Panc1 (cell line): ENCODE data around the gene SMTNL1. TPM values are rescaled to one million over a fixed set of nuclear protein-coding genes. Genes with fewer than 3 reads are reported as not detected.
"Not testable (repeated sequence)": the region's sequence is repeated elsewhere in the genome, so short reads cannot be mapped to it uniquely, and the experiment has no call there.

Experiments
- ATAC-seq: fragments of 200-7000 bp; cut with Tn5 transposase; 2 replicates; pipeline ENCODE4 v1.9.1; 2020; ENCODE audit warnings: mild to moderate bottlenecking, moderate library complexity
- BruUV-seq: library from RNA; stranded (reverse); fragments of 400-500 nt; replicated peaks from 2 replicates; lab custom pipeline; 2021; lab: Mats Ljungman, UMichigan
- CTCF ChIA-PET: fragments of 300-600 bp; sonication (Branson Sonifier 250); formaldehyde crosslinking; loops from one replicate; lab custom pipeline; 2022; ENCODE audit warnings: antibody characterized with exemption; lab: Charles Lee
- POLR2A ChIA-PET: fragments of 300-600 bp; sonication (Branson Sonifier 250); formaldehyde crosslinking; loops from one replicate; lab custom pipeline; 2022; ENCODE audit warnings: antibody characterized with exemption; lab: Charles Lee
- DNase-seq: peaks from one replicate; pipeline ENCODE4 v3.0.0-alpha.2; 2010; ENCODE audit warnings: low read depth, low spot score
- H3K27ac ChIP-seq: 2 replicates; pipeline ENCODE4 v1.5.1; 2011; ENCODE audit warnings: mild to moderate bottlenecking, low read length, inconsistent platforms
- H3K27me3 ChIP-seq: fragments of 200-500 bp; sonication (Bioruptor generic); 2 replicates; pipeline ENCODE4 v1.6.0; 2014; ENCODE audit warnings: low read length, inconsistent platforms; ENCODE audit not compliant: control insufficient read depth, insufficient read depth
- H3K36me3 ChIP-seq: fragments of 200-500 bp; sonication (Bioruptor generic); 2 replicates; pipeline ENCODE4 v1.5.1; 2014; ENCODE audit warnings: inconsistent platforms, mild to moderate bottlenecking, low read length, moderate library complexity; ENCODE audit not compliant: control insufficient read depth, insufficient read depth
- H3K4me1 ChIP-seq: 2 replicates; pipeline ENCODE4 v1.5.1; 2011; ENCODE audit warnings: inconsistent platforms, mild to moderate bottlenecking, low read length, moderate library complexity; ENCODE audit not compliant: control insufficient read depth, insufficient read depth
- H3K4me3 ChIP-seq, 2 experiments: 2 replicates each; pipeline ENCODE4 v1.5.1; 2011 to 2012; ENCODE audit warnings: low read depth in 2 of 2, low read length in 2 of 2, mild to moderate bottlenecking in 2 of 2, inconsistent platforms in 1 of 2, moderate library complexity in 1 of 2
- H3K9me3 ChIP-seq: fragments of 200-500 bp; sonication (Bioruptor generic); 2 replicates; pipeline ENCODE4 v1.5.1; 2014; ENCODE audit warnings: low read depth, mild to moderate bottlenecking, inconsistent platforms, low read length, moderate library complexity; ENCODE audit not compliant: control insufficient read depth, insufficient read depth
- CTCF ChIP-seq: fragments of 450-650 bp; IDR thresholded peaks from 2 replicates; pipeline ENCODE4 v1.5.1; 2017; ENCODE audit warnings: mild to moderate bottlenecking
- POLR2AphosphoS5 ChIP-seq: IDR thresholded peaks from 2 replicates; pipeline ENCODE4 v1.6.1; 2012; ENCODE audit warnings: mild to moderate bottlenecking, low read depth, low read length, moderate library complexity
- SIN3A ChIP-seq: IDR thresholded peaks from 2 replicates; pipeline ENCODE4 v1.6.1; 2012; ENCODE audit warnings: low read depth, mild to moderate bottlenecking, low read length, moderate library complexity, borderline replicate concordance; ENCODE audit not compliant: insufficient read depth
- TCF7L2 ChIP-seq: IDR thresholded peaks from 2 replicates; pipeline ENCODE4 v1.6.1; 2011; ENCODE audit warnings: mild to moderate bottlenecking, low read depth, low read length, inconsistent platforms
- in situ Hi-C: cut with HindIII; loops from 2 replicates; pipeline ENCODE4 v1.10.0; 2016; ENCODE audit warnings: low sequenced_read_pairs, low pct_unique_long_range_greater_than_20kb
- intact Hi-C: fragments of 100-400 bp; cut with micrococcal nuclease; formaldehyde crosslinking; loops from one replicate; pipeline ENCODE4 v1.10.0; 2022; ENCODE audit not compliant: unreplicated experiment
- total RNA-seq: library from RNA; stranded (reverse); gene quantifications from one replicate; pipeline ENCODE4 v1.2.1, GENCODE V29; 2021; ENCODE audit not compliant: unreplicated experiment
- TF ChIP-seq, protein P1 (sequence below), 2 experiments: IDR thresholded peaks; 2 replicates each; pipeline ENCODE4 v1.6.1; 2011 to 2012; ENCODE audit warnings: low read depth in 2 of 2, control low read depth in 1 of 2, low read length in 1 of 2, mild to moderate bottlenecking in 1 of 2, moderate library complexity in 1 of 2; ENCODE audit not compliant: insufficient read depth in 1 of 2

Gene SMTNL1
- total RNA-seq, 1 experiment from 2014 or later = not detected

DNA sequence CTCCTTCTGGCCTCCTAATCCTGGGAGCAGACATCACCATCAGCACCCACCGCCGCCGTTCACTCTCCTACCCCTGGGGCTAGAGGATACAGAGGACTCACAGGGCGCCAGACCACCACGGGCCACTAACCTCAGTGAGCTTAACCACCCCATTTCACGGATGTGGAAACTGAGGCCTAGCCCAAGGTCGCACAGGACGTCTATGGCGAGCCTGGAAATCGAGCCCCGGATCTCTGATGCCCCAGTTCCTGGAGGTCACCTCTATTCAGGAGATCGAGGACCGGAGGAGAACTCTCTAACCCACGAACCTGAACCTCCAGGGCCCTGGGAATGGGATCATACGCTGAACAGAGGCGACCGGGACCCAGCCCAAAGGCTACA is 7.2 kb upstream of the SMTNL1 start:
- no peak for TF ChIP-seq POLR2AphosphoS5
- TF ChIP-seq, protein P1, sequence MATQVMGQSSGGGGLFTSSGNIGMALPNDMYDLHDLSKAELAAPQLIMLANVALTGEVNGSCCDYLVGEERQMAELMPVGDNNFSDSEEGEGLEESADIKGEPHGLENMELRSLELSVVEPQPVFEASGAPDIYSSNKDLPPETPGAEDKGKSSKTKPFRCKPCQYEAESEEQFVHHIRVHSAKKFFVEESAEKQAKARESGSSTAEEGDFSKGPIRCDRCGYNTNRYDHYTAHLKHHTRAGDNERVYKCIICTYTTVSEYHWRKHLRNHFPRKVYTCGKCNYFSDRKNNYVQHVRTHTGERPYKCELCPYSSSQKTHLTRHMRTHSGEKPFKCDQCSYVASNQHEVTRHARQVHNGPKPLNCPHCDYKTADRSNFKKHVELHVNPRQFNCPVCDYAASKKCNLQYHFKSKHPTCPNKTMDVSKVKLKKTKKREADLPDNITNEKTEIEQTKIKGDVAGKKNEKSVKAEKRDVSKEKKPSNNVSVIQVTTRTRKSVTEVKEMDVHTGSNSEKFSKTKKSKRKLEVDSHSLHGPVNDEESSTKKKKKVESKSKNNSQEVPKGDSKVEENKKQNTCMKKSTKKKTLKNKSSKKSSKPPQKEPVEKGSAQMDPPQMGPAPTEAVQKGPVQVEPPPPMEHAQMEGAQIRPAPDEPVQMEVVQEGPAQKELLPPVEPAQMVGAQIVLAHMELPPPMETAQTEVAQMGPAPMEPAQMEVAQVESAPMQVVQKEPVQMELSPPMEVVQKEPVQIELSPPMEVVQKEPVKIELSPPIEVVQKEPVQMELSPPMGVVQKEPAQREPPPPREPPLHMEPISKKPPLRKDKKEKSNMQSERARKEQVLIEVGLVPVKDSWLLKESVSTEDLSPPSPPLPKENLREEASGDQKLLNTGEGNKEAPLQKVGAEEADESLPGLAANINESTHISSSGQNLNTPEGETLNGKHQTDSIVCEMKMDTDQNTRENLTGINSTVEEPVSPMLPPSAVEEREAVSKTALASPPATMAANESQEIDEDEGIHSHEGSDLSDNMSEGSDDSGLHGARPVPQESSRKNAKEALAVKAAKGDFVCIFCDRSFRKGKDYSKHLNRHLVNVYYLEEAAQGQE (IDR thresholded peaks at IDR 0.05; ENCODE audit: insufficient read depth in 1 of 2, low read depth in 2 of 2, low read length in 1 of 2) = no peak
- TF ChIP-seq SIN3A = no peak
- TF ChIP-seq CTCF = no peak
- TF ChIP-seq TCF7L2 = no peak
- POLR2A ChIA-PET = no interaction called here
- in situ Hi-C loops = no loop called here
- no peaks in the 10 kb centered on the region for H3K9me3 ChIP-seq
- H3K27me3 ChIP-seq = no peaks in the 10 kb centered on the region
- DNase-seq (no peak), ATAC-seq (peak; percentile 41)
- BruUV-seq = no TSS peak
- H3K36me3 ChIP-seq = peaks cover 12% of the 10 kb centered on the region
- CTCF ChIA-PET = no interaction called here
- intact Hi-C loops = loop anchor here (1.0 kb wide), 1 partner anchor 111 kb away; no protein-coding TSS in a partner anchor
- peak overlapping the region; percentile 75 to 99 for H3K4me3 ChIP-seq
- H3K27ac ChIP-seq = peak overlapping the region; percentile 98
- H3K4me1 ChIP-seq = peaks cover 13% of the 10 kb centered on the region

- peak within 1 kb of the TSS; percentile 98 for H3K27ac ChIP-seq
- H3K36me3 ChIP-seq = peaks cover 12% of the 10 kb centered on the region
- H3K4me3 ChIP-seq = peak within 1 kb of the TSS; percentile 75 to 99
- no peaks in the 10 kb centered on the region for H3K27me3 ChIP-seq
- ATAC-seq = peak; percentile 100
- no peaks in the 10 kb centered on the region for H3K9me3 ChIP-seq
- peak; percentile 91 for DNase-seq
- CTCF ChIA-PET = interaction anchor here (0.6 to 1.0 kb wide), 3 partner anchors 37 to 119 kb away, joined by 3 to 15 read pairs (median 5); partner anchors contain the start of gene YPEL4
- TF ChIP-seq POLR2AphosphoS5 (peak; percentile 72), SIN3A (0 out of 2 replicates have a peak, but pooled peaks have one; percentile 89), TCF7L2 (peak; percentile 91), CTCF (no peak)
- TF ChIP-seq, protein P1 (IDR thresholded peaks at IDR 0.05; ENCODE audit: insufficient read depth in 1 of 2, low read depth in 2 of 2, low read length in 1 of 2) = no peak
- peaks cover 13% of the 10 kb centered on the region for H3K4me1 ChIP-seq
- BruUV-seq = no TSS peak
- in situ Hi-C loops = no loop called here
- POLR2A ChIA-PET = no interaction called here
- intact Hi-C loops = loop anchor here (1.0 kb wide), 2 partner anchors 74 to 110 kb away; no protein-coding TSS in a partner anchor
Observed at GRCh38 chr11:57530596-57531507, 6.5 kb upstream of the SMTNL1 start, which contains the start of gene TIMM10. Gene TIMM10 (minus strand): TSS chr11:57530754. CDS start chr11:57530189, 565 bp downstream.

GRCh38 chr11:57534449-57534848 is 2.9 kb upstream of the SMTNL1 start:
- in situ Hi-C loops, ATAC-seq, H3K27me3 ChIP-seq, H3K27ac ChIP-seq, CTCF ChIA-PET, BruUV-seq, H3K4me3 ChIP-seq, H3K36me3 ChIP-seq, DNase-seq, H3K9me3 ChIP-seq, intact Hi-C loops: not testable (repeated sequence)
- peaks cover 11% of the 10 kb centered on the region for H3K4me1 ChIP-seq
- POLR2A ChIA-PET = interaction anchor here (0.6 kb wide), 1 partner anchor 110 kb away, joined by 3 read pairs; no protein-coding TSS in a partner anchor
